Activated T-cell treated with anti-CD3 and anti-CD28 coated beads, Interleukin-2, amount 50 U/mL, for 72 hours (primary cell): ENCODE measurements around the gene KCNQ2. TPM values are rescaled to one million over a fixed set of nuclear protein-coding genes. Genes with fewer than 3 reads are reported as not detected.

Experiments
- ATAC-seq, 2 donors: fragments of 150-1000 bp; cut with Tn5 transposase; replicated peaks in 1 of 2; 2 replicates each; pipeline ENCODE4 v1.10.0; 2021; ENCODE audit warnings: moderate library complexity in 2 of 2, mild to moderate bottlenecking in 1 of 2
- DNase-seq, 2 donors: peaks; one replicate each; pipeline ENCODE4 v3.0.0; 2021 to 2022; ENCODE audit warnings: mixed read lengths in 1 of 2
- H3K27ac Mint-ChIP-seq: one replicate; pipeline ENCODE4 v1.8.0; 2022; ENCODE audit warnings: mild to moderate bottlenecking, moderate library complexity, mixed read lengths
- H3K27me3 Mint-ChIP-seq: one replicate; pipeline ENCODE4 v1.8.0; 2022; ENCODE audit warnings: low read depth, mixed read lengths
- H3K36me3 Mint-ChIP-seq, 2 donors: one replicate each; pipeline ENCODE4 v1.8.0; 2022; ENCODE audit warnings: mixed read lengths in 2 of 2, mild to moderate bottlenecking in 1 of 2; ENCODE audit not compliant: insufficient read depth in 2 of 2
- H3K4me1 Mint-ChIP-seq: one replicate; pipeline ENCODE4 v1.8.0; 2022; ENCODE audit warnings: low read depth, mixed read lengths
- H3K4me3 Mint-ChIP-seq, 2 donors: one replicate each; pipeline ENCODE4 v1.8.0; 2022; ENCODE audit warnings: mild to moderate bottlenecking in 2 of 2, mixed read lengths in 2 of 2, moderate library complexity in 2 of 2
- H3K9me3 Mint-ChIP-seq, 2 donors: one replicate each; pipeline ENCODE4 v1.8.0; 2022; ENCODE audit warnings: mixed read lengths in 2 of 2
- total RNA-seq, 2 donors: library from RNA; stranded (reverse); gene quantifications; one replicate each; pipeline ENCODE4 v1.2.3, GENCODE V29; 2022

Gene KCNQ2
- total RNA-seq, 2 donors from 2014 or later, result 0.44 to 0.65 TPM

- Mint-ChIP-seq H3K27ac (no peak overlapping the region), H3K9me3 (no peaks in the 10 kb centered on the region), H3K4me3 (no peak overlapping the region), H3K4me1 (no peaks in the 10 kb centered on the region), H3K36me3 (no peaks in the 10 kb centered on the region), H3K27me3 (no peaks in the 10 kb centered on the region)
- no peak for DNase-seq
- ATAC-seq, result no peak
These were observed 68.9 kb downstream of the KCNQ2 start for GRCh38 chr20:63403403-63404105.

GRCh38 chr20:63402860-63403220 lies 69.6 kb downstream of the KCNQ2 start:
- no peak overlapping the region for H3K27ac Mint-ChIP-seq
- H3K4me1 Mint-ChIP-seq, result no peaks in the 10 kb centered on the region
- H3K36me3 Mint-ChIP-seq, result no peaks in the 10 kb centered on the region
- H3K27me3 Mint-ChIP-seq, result no peaks in the 10 kb centered on the region
- H3K9me3 Mint-ChIP-seq, result no peaks in the 10 kb centered on the region
- no peak for ATAC-seq
- DNase-seq, result no peak
- no peak overlapping the region for H3K4me3 Mint-ChIP-seq

GRCh38 chr20:63402181-63402859 lies 70.1 kb downstream of the KCNQ2 start:
- Mint-ChIP-seq H3K4me3 (no peak overlapping the region), H3K36me3 (no peaks in the 10 kb centered on the region), H3K27ac (no peak overlapping the region), H3K27me3 (no peaks in the 10 kb centered on the region), H3K9me3 (no peaks in the 10 kb centered on the region), H3K4me1 (no peaks in the 10 kb centered on the region)
- ATAC-seq (no peak), DNase-seq (no peak)

GRCh38 chr20:63401384-63402110 lies 70.9 kb downstream of the KCNQ2 start:
- H3K4me3 Mint-ChIP-seq, result no peak overlapping the region
- H3K9me3 Mint-ChIP-seq, result no peaks in the 10 kb centered on the region
- H3K36me3 Mint-ChIP-seq, result no peaks in the 10 kb centered on the region
- no peaks in the 10 kb centered on the region for H3K27me3 Mint-ChIP-seq
- no peak for ATAC-seq
- DNase-seq, result no peak
- H3K4me1 Mint-ChIP-seq, result no peaks in the 10 kb centered on the region
- no peak overlapping the region for H3K27ac Mint-ChIP-seq

DNA sequence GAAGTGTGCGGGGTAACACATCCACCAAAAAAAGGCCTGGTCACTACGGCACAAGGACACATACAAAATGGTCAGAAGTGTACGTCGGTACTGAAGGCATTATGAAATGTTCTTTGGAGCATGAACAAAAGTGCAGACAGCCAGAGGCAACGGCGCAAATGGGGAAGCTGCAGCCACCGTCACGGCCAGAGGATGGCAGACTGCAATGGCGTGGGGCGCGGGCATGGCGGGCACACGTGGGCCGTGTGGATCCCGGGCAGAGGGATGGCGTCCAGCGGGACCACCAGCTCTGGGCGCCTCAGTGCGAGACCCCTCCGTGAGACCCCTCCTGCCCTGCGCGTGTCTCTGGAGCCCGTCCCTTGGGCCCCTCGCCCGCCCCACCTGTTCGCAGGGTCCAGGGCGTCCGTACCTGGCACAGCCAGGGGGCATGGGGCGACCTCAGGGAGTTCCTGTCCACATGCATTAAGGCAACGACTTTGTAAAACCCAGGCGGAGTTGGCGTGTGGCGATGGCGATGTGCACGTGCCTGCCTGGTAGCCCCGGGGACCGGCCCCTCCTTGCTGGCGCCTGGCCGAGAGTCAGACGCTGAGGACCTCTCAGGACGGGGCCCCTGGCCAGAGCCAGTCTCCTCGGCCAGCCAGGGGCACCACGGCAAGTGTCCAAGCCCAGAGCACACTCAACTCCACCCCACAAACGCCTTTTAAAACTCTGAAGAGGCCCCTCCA lies 71.8 kb downstream of the KCNQ2 start:
- H3K27ac Mint-ChIP-seq, result no peak overlapping the region
- no peak overlapping the region for H3K4me3 Mint-ChIP-seq
- no peak for DNase-seq
- H3K27me3 Mint-ChIP-seq, result no peaks in the 10 kb centered on the region
- no peaks in the 10 kb centered on the region for H3K9me3 Mint-ChIP-seq
- no peaks in the 10 kb centered on the region for H3K4me1 Mint-ChIP-seq
- ATAC-seq, result no peak
- H3K36me3 Mint-ChIP-seq, result no peaks in the 10 kb centered on the region

GRCh38 chr20:63399596-63400375 lies 72.7 kb downstream of the KCNQ2 start:
- no peak for DNase-seq
- Mint-ChIP-seq H3K4me1 (no peaks in the 10 kb centered on the region), H3K36me3 (no peaks in the 10 kb centered on the region), H3K9me3 (no peaks in the 10 kb centered on the region), H3K27ac (no peak overlapping the region), H3K4me3 (no peak overlapping the region), H3K27me3 (no peaks in the 10 kb centered on the region)
- ATAC-seq, result no peak

DNA sequence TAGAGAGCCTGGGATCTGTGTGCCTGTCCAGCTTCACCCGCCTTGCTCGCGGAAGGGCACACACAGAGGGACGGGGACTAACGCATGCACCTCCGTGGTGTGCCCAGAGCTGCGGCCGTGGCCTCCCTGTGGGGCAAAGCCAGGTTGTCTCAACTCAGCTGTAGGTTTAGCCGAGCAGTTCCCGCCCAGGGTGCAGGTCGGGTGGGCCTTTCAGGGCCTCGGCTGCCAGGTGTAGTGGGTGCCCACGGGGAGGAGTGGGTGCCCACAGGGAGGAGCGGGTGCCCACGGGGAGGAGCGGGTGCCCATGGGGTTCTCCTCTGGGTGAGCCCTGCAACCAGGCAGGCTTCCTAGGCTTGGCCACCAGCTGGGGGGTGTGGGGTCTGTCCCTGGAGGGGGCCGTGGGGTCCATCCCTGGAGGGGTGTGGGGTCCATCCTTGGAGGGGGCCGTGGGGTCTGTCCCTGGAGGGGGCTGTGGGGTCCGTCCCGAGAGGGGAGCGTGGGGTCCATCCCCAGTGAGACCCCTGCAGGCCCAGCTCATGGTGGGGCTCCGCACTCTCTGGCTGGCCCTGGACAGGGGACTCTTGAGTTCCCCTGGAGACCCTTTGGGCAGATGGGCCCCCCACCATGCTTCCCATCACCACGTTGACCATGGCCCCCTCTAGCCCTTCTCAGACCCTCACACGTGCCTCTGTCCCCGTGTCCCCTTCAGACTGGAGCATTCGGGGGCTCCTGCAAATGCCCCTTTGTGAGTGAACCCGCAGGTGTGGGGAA lies 73.5 kb downstream of the KCNQ2 start:
- Mint-ChIP-seq H3K27me3 (no peaks in the 10 kb centered on the region), H3K4me1 (no peaks in the 10 kb centered on the region), H3K4me3 (no peak overlapping the region), H3K9me3 (no peaks in the 10 kb centered on the region), H3K27ac (no peak overlapping the region), H3K36me3 (no peaks in the 10 kb centered on the region)
- no peak for DNase-seq
- ATAC-seq, result no peak

DNA sequence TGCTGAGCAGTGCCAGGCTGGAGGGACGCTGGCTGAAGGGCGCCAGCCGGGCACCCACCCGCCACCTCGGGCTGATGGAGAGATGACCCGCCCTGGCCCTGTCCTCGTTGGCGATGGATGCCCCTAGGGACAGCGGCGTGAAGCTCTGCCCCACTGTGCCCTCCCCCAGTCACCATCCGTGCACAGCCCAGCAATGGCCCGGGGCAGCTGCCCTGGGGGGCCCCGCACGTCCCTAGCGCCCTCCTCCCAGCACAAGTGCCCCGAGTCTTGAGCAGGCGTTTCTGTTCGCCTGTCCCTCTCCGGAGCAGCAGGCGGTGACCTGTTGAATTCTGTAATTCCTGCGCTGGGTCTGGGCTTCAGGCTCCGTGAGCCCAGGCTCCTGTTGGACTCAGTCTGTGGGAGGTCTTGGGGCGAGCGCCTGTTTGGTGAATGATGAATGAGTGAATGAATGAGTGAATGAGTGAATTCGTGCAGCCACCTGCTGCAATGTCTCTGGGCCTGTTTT lies 74.5 kb downstream of the KCNQ2 start:
- Mint-ChIP-seq H3K9me3 (no peaks in the 10 kb centered on the region), H3K4me3 (no peak overlapping the region), H3K36me3 (no peaks in the 10 kb centered on the region), H3K4me1 (no peaks in the 10 kb centered on the region), H3K27ac (no peak overlapping the region), H3K27me3 (no peaks in the 10 kb centered on the region)
- no peak for DNase-seq
- ATAC-seq, result no peak

DNA sequence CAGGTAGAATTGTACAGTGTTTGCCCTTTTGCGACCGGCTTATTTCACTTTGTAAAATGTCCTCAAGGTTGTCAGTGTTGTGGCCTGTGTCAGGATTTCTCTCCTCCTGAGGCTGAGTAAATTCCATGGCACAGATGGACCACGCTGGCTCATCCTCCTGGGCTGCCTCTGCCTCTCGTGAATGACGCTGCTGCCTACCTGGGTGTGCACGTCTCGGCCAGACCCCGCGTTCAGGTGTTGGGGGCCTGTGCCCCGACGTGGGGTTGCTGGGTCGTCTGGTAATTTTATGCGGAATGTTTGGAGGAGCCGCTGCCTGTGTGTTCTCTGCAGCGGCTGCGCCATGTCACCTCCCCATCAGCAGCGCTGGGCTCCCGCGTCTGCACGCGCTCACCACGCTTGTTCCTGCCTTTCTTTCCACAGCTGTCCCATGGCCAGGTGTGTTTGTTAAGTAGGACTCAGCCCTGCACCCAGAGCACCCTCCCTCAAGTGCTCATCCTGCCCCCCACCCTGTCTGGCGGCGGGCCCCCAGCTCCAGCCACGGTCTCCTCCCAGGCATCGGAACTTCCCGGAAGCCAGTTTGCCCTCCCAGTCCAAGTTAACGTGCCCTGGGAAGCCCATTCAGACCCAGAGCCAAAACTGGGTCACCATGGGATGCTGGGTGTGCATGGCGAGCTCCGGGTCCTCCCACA lies 75.2 kb downstream of the KCNQ2 start:
- no peak for DNase-seq
- H3K4me1 Mint-ChIP-seq, result no peaks in the 10 kb centered on the region
- H3K36me3 Mint-ChIP-seq, result no peaks in the 10 kb centered on the region
- no peaks in the 10 kb centered on the region for H3K27me3 Mint-ChIP-seq
- no peak for ATAC-seq
- H3K9me3 Mint-ChIP-seq, result no peaks in the 10 kb centered on the region
- no peak overlapping the region for H3K27ac Mint-ChIP-seq
- no peak overlapping the region for H3K4me3 Mint-ChIP-seq

GRCh38 chr20:63396300-63396699 lies 76.2 kb downstream of the KCNQ2 start:
- no peaks in the 10 kb centered on the region for H3K27me3 Mint-ChIP-seq

GRCh38 chr20:63395723-63396122 lies 76.7 kb downstream of the KCNQ2 start:
- H3K36me3 Mint-ChIP-seq, result no peaks in the 10 kb centered on the region
- no peaks in the 10 kb centered on the region for H3K9me3 Mint-ChIP-seq
- DNase-seq (no peak), ATAC-seq (no peak)
- no peaks in the 10 kb centered on the region for H3K27me3 Mint-ChIP-seq
- H3K4me3 Mint-ChIP-seq, result no peak overlapping the region
- H3K4me1 Mint-ChIP-seq, result no peaks in the 10 kb centered on the region
- no peak overlapping the region for H3K27ac Mint-ChIP-seq

More at GRCh38 chr20:63396300-63396699, 76.2 kb downstream of the KCNQ2 start:
- DNase-seq, result no peak
- H3K4me1 Mint-ChIP-seq, result no peaks in the 10 kb centered on the region
- no peak overlapping the region for H3K27ac Mint-ChIP-seq
- H3K4me3 Mint-ChIP-seq, result no peak overlapping the region
- H3K36me3 Mint-ChIP-seq, result no peaks in the 10 kb centered on the region
- ATAC-seq, result no peak
- no peaks in the 10 kb centered on the region for H3K9me3 Mint-ChIP-seq
